Neural progenitor cell (in vitro differentiated cells): ENCODE measurements around the gene FAM83E. TPM values are rescaled to one million over a fixed set of nuclear protein-coding genes. Genes with fewer than 3 reads are reported as not detected.
A peak's percentile ranks its signal among the peaks of the same experiment; 100 is the strongest.

Experiments
- DNase-seq: peaks from one replicate; pipeline ENCODE4 v3.0.0-alpha.2; 2016; ENCODE audit warnings: low spot score
- H2AFZ ChIP-seq: fragments of 200-600 bp; sonication (generic); replicated peaks from 2 replicates; pipeline ENCODE4 v1.6.1; 2016; ENCODE audit warnings: antibody characterized with exemption
- H3F3A ChIP-seq: fragments of 200-600 bp; sonication (generic); 2 replicates; pipeline ENCODE4 v1.6.1; 2016; ENCODE audit warnings: antibody characterized with exemption, low read depth
- H3K27ac ChIP-seq: fragments of 200-600 bp; sonication (generic); 2 replicates; pipeline ENCODE4 v1.5.1; 2016; ENCODE audit warnings: mild to moderate bottlenecking
- H3K27me3 ChIP-seq: fragments of 200-600 bp; sonication (generic); 2 replicates; pipeline ENCODE4 v1.6.1; 2016; ENCODE audit warnings: mild to moderate bottlenecking, moderate library complexity
- H3K36me3 ChIP-seq: fragments of 200-600 bp; sonication (generic); 2 replicates; pipeline ENCODE4 v1.5.1; 2016
- H3K4me1 ChIP-seq: fragments of 200-600 bp; sonication (generic); 2 replicates; pipeline ENCODE4 v1.6.1; 2016; ENCODE audit warnings: mixed run types
- H3K4me2 ChIP-seq: fragments of 200-600 bp; sonication (generic); 2 replicates; pipeline ENCODE4 v1.6.1; 2016
- H3K4me3 ChIP-seq: fragments of 200-600 bp; sonication (generic); 2 replicates; pipeline ENCODE4 v1.5.1; 2016
- H3K79me2 ChIP-seq: fragments of 200-600 bp; sonication (generic); 2 replicates; pipeline ENCODE4 v1.6.1; 2016; ENCODE audit warnings: low read depth
- H3K9ac ChIP-seq: fragments of 200-600 bp; sonication (generic); 2 replicates; pipeline ENCODE4 v1.6.1; 2016
- H3K9me3 ChIP-seq: fragments of 200-600 bp; sonication (generic); 2 replicates; pipeline ENCODE4 v1.5.1; 2016; ENCODE audit warnings: low read depth
- H4K20me1 ChIP-seq: fragments of 200-600 bp; sonication (generic); 2 replicates; pipeline ENCODE4 v1.6.1; 2016; ENCODE audit warnings: low read depth
- H3K27ac Mint-ChIP-seq: 3 replicates; pipeline ENCODE4 v1.8.0; 2021; ENCODE audit warnings: mixed read lengths
- H3K27me3 Mint-ChIP-seq: 2 replicates; pipeline ENCODE4 v1.8.0; 2022; ENCODE audit warnings: low read depth, mild to moderate bottlenecking, inconsistent platforms, moderate library complexity, mixed read lengths; ENCODE audit not compliant: insufficient read depth
- H3K36me3 Mint-ChIP-seq: 3 replicates; pipeline ENCODE4 v1.8.0; 2021; ENCODE audit warnings: mixed read lengths
- H3K4me1 Mint-ChIP-seq: 3 replicates; pipeline ENCODE4 v1.8.0; 2021; ENCODE audit warnings: mixed read lengths
- H3K4me3 Mint-ChIP-seq: 3 replicates; pipeline ENCODE4 v1.8.0; 2021; ENCODE audit warnings: mild to moderate bottlenecking, moderate library complexity, mixed read lengths
- H3K9me3 Mint-ChIP-seq: 3 replicates; pipeline ENCODE4 v1.8.0; 2020; ENCODE audit warnings: mixed read lengths
- CTCF ChIP-seq: fragments of 200-600 bp; sonication (generic); IDR thresholded peaks from 2 replicates; pipeline ENCODE4 v1.5.1; 2017; ENCODE audit warnings: antibody characterized with exemption, mild to moderate bottlenecking
- EZH2 ChIP-seq: fragments of 200-600 bp; sonication (generic); IDR thresholded peaks from 2 replicates; pipeline ENCODE4 v1.6.1; 2017; ENCODE audit warnings: antibody characterized with exemption, mild to moderate bottlenecking, moderate library complexity
- EZH2phosphoT487 ChIP-seq: fragments of 200-600 bp; sonication (generic); IDR thresholded peaks from 2 replicates; pipeline ENCODE4 v1.6.1; 2017; ENCODE audit warnings: antibody characterized with exemption
- total RNA-seq: library from RNA; depleted of rRNA; stranded (reverse); fragments of >200 nt; gene quantifications from 2 replicates; pipeline ENCODE4 v1.2.3, GENCODE V29; 2015; ENCODE audit warnings: low replicate concordance

Gene FAM83E
- total RNA-seq, 1 donor from 2014 or later, result 0.06 TPM

DNA sequence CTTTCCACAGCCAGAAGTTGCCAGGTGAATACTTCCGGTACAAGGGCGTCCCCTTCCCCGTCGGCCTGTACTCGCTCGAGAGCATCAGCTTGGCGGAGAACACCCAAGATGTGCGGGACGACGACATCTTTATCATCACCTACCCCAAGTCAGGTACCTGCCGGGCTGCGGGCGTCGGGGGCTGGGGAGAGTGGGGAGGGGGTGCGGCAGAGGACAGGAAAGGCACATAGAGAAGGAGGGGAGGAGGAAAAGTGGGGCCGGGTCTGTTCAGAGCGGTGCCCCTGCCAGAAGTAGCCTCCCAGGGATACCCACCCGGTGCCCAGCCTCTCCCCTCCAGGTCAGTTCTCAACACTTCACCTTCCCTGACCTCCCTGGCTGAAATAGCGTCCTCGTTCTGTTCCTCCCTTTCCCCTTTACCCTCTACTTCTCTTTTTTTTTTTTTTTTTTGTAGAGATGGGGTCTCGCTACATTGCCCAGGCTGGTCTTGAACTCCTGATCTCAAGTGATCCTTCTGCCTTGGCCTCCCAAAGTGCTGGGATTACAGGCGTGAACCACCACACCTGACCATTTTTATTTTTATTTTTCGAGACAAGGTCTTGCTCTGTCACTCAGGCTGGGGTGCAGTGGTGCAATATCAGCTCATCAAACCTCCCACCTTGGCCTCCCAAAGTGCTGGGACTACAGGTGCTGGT lies 38.8 kb downstream of the FAM83E start:
- TF ChIP-seq EZH2phosphoT487, result no peak
- no peak for TF ChIP-seq CTCF
- no peak for TF ChIP-seq EZH2
- H3K9ac ChIP-seq, result no peak overlapping the region
- H3K27me3 ChIP-seq, result no peaks in the 10 kb centered on the region
- Mint-ChIP-seq H3K27me3 (peaks cover 15% of the 10 kb centered on the region), H3K27ac (no peak overlapping the region), H3K36me3 (no peaks in the 10 kb centered on the region), H3K4me1 (peaks cover 27% of the 10 kb centered on the region), H3K9me3 (no peaks in the 10 kb centered on the region), H3K4me3 (no peak overlapping the region)
- no peaks in the 10 kb centered on the region for H4K20me1 ChIP-seq
- H3K27ac ChIP-seq, result no peak overlapping the region
- DNase-seq, result no peak
- no peak overlapping the region for H2AFZ ChIP-seq
- no peaks in the 10 kb centered on the region for H3K9me3 ChIP-seq
- H3K4me3 ChIP-seq, result no peak overlapping the region
- peaks cover 10% of the 10 kb centered on the region for H3K4me1 ChIP-seq
- H3K4me2 ChIP-seq, result no peak overlapping the region
- peaks cover 13% of the 10 kb centered on the region for H3F3A ChIP-seq
- H3K36me3 ChIP-seq, result no peaks in the 10 kb centered on the region
- no peaks in the 10 kb centered on the region for H3K79me2 ChIP-seq

- Mint-ChIP-seq H3K36me3 (no peaks in the 10 kb centered on the region), H3K27ac (peak overlapping the region; percentile 92), H3K27me3 (peaks cover 17% of the 10 kb centered on the region), H3K9me3 (no peaks in the 10 kb centered on the region), H3K4me1 (peaks cover 40% of the 10 kb centered on the region), H3K4me3 (no peak overlapping the region)
- Histone ChIP-seq H3K4me1 (peaks cover 10% of the 10 kb centered on the region), H3K36me3 (no peaks in the 10 kb centered on the region), H3K27me3 (peaks cover 9% of the 10 kb centered on the region), H4K20me1 (no peaks in the 10 kb centered on the region), H3K4me3 (no peak overlapping the region), H2AFZ (no peak overlapping the region), H3K79me2 (no peaks in the 10 kb centered on the region), H3K4me2 (peak overlapping the region; percentile 42), H3K27ac (no peak overlapping the region), H3K9me3 (no peaks in the 10 kb centered on the region), H3K9ac (no peak overlapping the region), H3F3A (peaks cover 23% of the 10 kb centered on the region)
- DNase-seq, result peak; percentile 67
- TF ChIP-seq CTCF (no peak), EZH2phosphoT487 (no peak), EZH2 (no peak)
Measured at GRCh38 chr19:48573163-48573505, 41.7 kb downstream of the FAM83E start.

DNA sequence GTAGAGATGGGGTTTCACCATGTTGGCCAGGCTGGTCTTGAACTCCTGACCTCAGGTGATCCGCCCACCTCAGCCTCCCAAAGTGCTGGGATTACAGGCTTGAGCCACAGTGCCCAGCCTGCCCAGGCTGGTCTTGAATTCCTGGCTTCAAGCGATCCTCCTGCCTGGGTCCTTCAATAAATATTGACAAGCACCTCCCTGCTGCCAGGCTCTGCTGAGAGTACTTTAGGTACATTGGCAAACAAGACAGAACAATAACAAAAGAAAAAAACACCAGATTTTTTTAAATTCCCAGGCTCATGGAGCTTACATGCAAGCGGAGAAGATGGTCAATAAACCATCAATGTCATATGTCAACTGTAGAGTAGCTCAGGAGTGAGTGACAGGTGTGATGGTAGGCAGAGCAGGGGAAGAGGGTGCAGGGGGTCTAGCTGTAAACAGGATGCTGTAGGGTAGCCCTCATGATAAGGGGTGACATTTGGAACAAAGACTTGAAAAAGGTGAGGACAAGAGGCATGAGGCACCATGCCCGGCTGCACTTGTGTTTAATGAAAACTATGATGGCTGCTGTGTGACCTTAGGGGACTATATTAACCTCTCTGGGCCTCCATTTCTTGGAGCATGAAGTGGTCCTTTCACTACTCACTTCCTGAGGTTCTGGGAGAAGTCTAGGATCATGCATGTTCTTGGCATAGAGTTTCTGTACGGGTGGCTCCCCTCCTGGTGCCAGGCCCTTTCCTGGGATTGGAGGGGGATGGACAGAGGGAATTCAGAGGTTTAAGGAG lies 43.3 kb downstream of the FAM83E start:
- Histone ChIP-seq H3K9me3 (no peaks in the 10 kb centered on the region), H3F3A (peaks cover 23% of the 10 kb centered on the region), H3K27me3 (peaks cover 22% of the 10 kb centered on the region), H3K36me3 (no peaks in the 10 kb centered on the region), H3K4me1 (peaks cover 10% of the 10 kb centered on the region), H3K9ac (no peak overlapping the region), H3K4me2 (no peak overlapping the region), H3K79me2 (no peaks in the 10 kb centered on the region), H3K4me3 (no peak overlapping the region), H4K20me1 (no peaks in the 10 kb centered on the region), H2AFZ (no peak overlapping the region), H3K27ac (no peak overlapping the region)
- TF ChIP-seq CTCF (no peak), EZH2phosphoT487 (no peak), EZH2 (no peak)
- H3K4me1 Mint-ChIP-seq, result peaks cover 46% of the 10 kb centered on the region
- H3K36me3 Mint-ChIP-seq, result no peaks in the 10 kb centered on the region
- no peak for DNase-seq
- no peaks in the 10 kb centered on the region for H3K9me3 Mint-ChIP-seq
- H3K27ac Mint-ChIP-seq, result no peak overlapping the region
- peak overlapping the region; percentile 54 for H3K4me3 Mint-ChIP-seq
- H3K27me3 Mint-ChIP-seq, result peaks cover 19% of the 10 kb centered on the region
